Uterus (tissue), 4 donors: ENCODE data around the gene IL23A. TPM values are rescaled to one million over a fixed set of nuclear protein-coding genes. Genes with fewer than 3 reads are reported as not detected.

ENCODE experiments used
- DNase-seq, 2 donors: peaks; one replicate each; pipeline ENCODE4 v3.0.0-alpha.2; 2019 to 2020
- H3K27ac ChIP-seq, 2 donors: fragments of 200-600 bp; sonication (generic); 1 replicate in 1 of 2; 2 replicates in 1 of 2; pipeline ENCODE4 v1.5.1; 2016 to 2018
- H3K27me3 ChIP-seq, 2 donors: fragments of 200-600 bp; sonication (generic); one replicate each; pipeline ENCODE4 v1.5.1; 2018 to 2019; ENCODE audit warnings: control low read depth in 1 of 2
- H3K36me3 ChIP-seq, 2 donors: fragments of 200-600 bp; sonication (generic); one replicate each; pipeline ENCODE4 v1.5.1; 2019; ENCODE audit warnings: control low read depth in 1 of 2
- H3K4me1 ChIP-seq, 2 donors: fragments of 200-600 bp; sonication (generic); one replicate each; pipeline ENCODE4 v1.5.1; 2018 to 2019; ENCODE audit warnings: control low read depth in 1 of 2
- H3K4me3 ChIP-seq, 2 donors: fragments of 200-600 bp; sonication (generic); 1 replicate in 1 of 2; 2 replicates in 1 of 2; pipeline ENCODE4 v1.5.1; 2018 to 2019; ENCODE audit warnings: mild to moderate bottlenecking in 1 of 2
- H3K9me3 ChIP-seq, 2 donors: fragments of 200-600 bp; sonication (generic); one replicate each; pipeline ENCODE4 v1.5.1; 2019; ENCODE audit warnings: control low read depth in 1 of 2
- CTCF ChIP-seq, 4 experiments: fragments of 200-600 bp in 2 of 4; fragments of 450-650 bp in 2 of 4; sonication (generic) in 2 of 4; IDR thresholded peaks; one replicate each; pipeline ENCODE4 v1.5.1; 2016 to 2019; ENCODE audit warnings: antibody characterized with exemption in 4 of 4, mild to moderate bottlenecking in 2 of 4, moderate library complexity in 1 of 4
- POLR2A ChIP-seq, 2 donors: fragments of 450-650 bp; IDR thresholded peaks; one replicate each; pipeline ENCODE4 v1.6.1; 2016; ENCODE audit warnings: antibody characterized with exemption in 2 of 2, mild to moderate bottlenecking in 1 of 2, moderate library complexity in 1 of 2
- intact Hi-C: fragments of 100-400 bp; cut with DNase I; formaldehyde crosslinking; loops from one replicate; pipeline ENCODE4 v1.15.1; 2023; ENCODE audit warnings: low total_unique reads
- small RNA-seq: library from RNA; depleted of rRNA; stranded (forward); fragments of <200 nt; gene quantifications from one replicate; pipeline ENCODE3, GENCODE V24; 2016
- total RNA-seq, 4 donors: library from RNA; depleted of rRNA in 3 of 4; stranded (reverse); fragments of >200 nt in 3 of 4; gene quantifications; one replicate each; pipeline versions ENCODE4 v1.1.0 to v1.2.4, GENCODE V29; 2014 to 2023
- donor health status: DM: yes; HTN: yes; CAD: no.

Gene IL23A
- total RNA-seq, 4 donors from 2014 or later = 0.97 TPM; not detected in 3

- TF ChIP-seq CTCF (IDR thresholded peaks at IDR 0.05) (no peak), POLR2A (IDR thresholded peaks at IDR 0.05) (no peak)
- Histone ChIP-seq H3K27ac (no peak overlapping the region), H3K27me3 (no peaks in the 10 kb centered on the region), H3K4me3 (no peak overlapping the region), H3K36me3 (no peaks in the 10 kb centered on the region), H3K4me1 (no peaks in the 10 kb centered on the region), H3K9me3 (no peaks in the 10 kb centered on the region)
- DNase-seq = no peak
- intact Hi-C loops = no loop called here
Observed at GRCh38 chr12:56382611-56383010, 43.9 kb downstream of the IL23A start.

GRCh38 chr12:56385873-56386272, 47.2 kb downstream of the IL23A start:
- no peak overlapping the region for H3K27ac ChIP-seq
- no peak for DNase-seq
- no peaks in the 10 kb centered on the region for H3K4me1 ChIP-seq
- intact Hi-C loops = no loop called here
- H3K9me3 ChIP-seq = no peaks in the 10 kb centered on the region
- no peaks in the 10 kb centered on the region for H3K36me3 ChIP-seq
- TF ChIP-seq CTCF (IDR thresholded peaks at IDR 0.05) (no peak), POLR2A (IDR thresholded peaks at IDR 0.05) (no peak)
- H3K4me3 ChIP-seq = no peak overlapping the region
- H3K27me3 ChIP-seq = no peaks in the 10 kb centered on the region

GRCh38 chr12:56387152-56387736, 48.6 kb downstream of the IL23A start:
- no peak for TF ChIP-seq POLR2A (IDR thresholded peaks at IDR 0.05)
- TF ChIP-seq CTCF (IDR thresholded peaks at IDR 0.05) = no peak
- intact Hi-C loops = no loop called here
- no peak overlapping the region for H3K27ac ChIP-seq

GRCh38 chr12:56389412-56389811, 50.7 kb downstream of the IL23A start:
- no peak overlapping the region for H3K27ac ChIP-seq
- H3K9me3 ChIP-seq = no peaks in the 10 kb centered on the region
- no peaks in the 10 kb centered on the region for H3K36me3 ChIP-seq
- H3K4me3 ChIP-seq = no peak overlapping the region
- H3K27me3 ChIP-seq = no peaks in the 10 kb centered on the region
- intact Hi-C loops = no loop called here
- no peaks in the 10 kb centered on the region for H3K4me1 ChIP-seq
- TF ChIP-seq POLR2A (IDR thresholded peaks at IDR 0.05) (no peak), CTCF (IDR thresholded peaks at IDR 0.05) (no peak)
- DNase-seq = no peak

More at GRCh38 chr12:56387152-56387736, 48.6 kb downstream of the IL23A start:
- Histone ChIP-seq H3K4me3 (no peak overlapping the region), H3K4me1 (no peaks in the 10 kb centered on the region), H3K27me3 (no peaks in the 10 kb centered on the region), H3K9me3 (no peaks in the 10 kb centered on the region), H3K36me3 (no peaks in the 10 kb centered on the region)
- no peak for DNase-seq

Small RNAs within 50 kb of the gene (small RNA-seq; reads per million reads assigned to genes)
- gene RNU7-40P = not detected

Other genes with a start within 250 kb of the IL23A start
- 100 to 1,000 TPM in 1 of 4 donors, 10 to 100 TPM in 3; 64.4 to 120 (median 81.0) TPM for gene PA2G4, start 234.3 kb upstream of the IL23A start, total RNA-seq
- 1,000 to 10,000 TPM; 1,022 to 4,789 (median 2,600) TPM for gene RPL41, start 222.3 kb upstream of the IL23A start, total RNA-seq
- 1 to 10 TPM; 1.3 to 9.8 (median 4.2) TPM for gene ZC3H10, start 220.6 kb upstream of the IL23A start, total RNA-seq
- 100 to 1,000 TPM in 3 of 4 donors, 10 to 100 TPM in 1; 98.4 to 203 (median 134) TPM for gene ESYT1, start 210.6 kb upstream of the IL23A start, total RNA-seq
- 10 to 100 TPM in 3 of 4 donors, 1 to 10 TPM in 1; 6.7 to 57.5 (median 27.0) TPM for gene MYL6B, start 186.3 kb upstream of the IL23A start, total RNA-seq
- 1,000 to 10,000 TPM; 1,103 to 4,858 (median 2,577) TPM for gene MYL6, start 180.5 kb upstream of the IL23A start, total RNA-seq
- gene SMARCC2, start 149.4 kb upstream of the IL23A start, total RNA-seq = 100 to 1,000 TPM in 1 of 4 donors, 10 to 100 TPM in 3; 63.2 to 214 (median 81.0) TPM
- 10 to 100 TPM; 40.3 to 84.8 (median 58.0) TPM for gene RNF41, start 117.0 kb upstream of the IL23A start, total RNA-seq
- 10 to 100 TPM in 2 of 4 donors, 1 to 10 TPM in 2; 5.0 to 28.4 (median 12.2) TPM for gene NABP2, start 114.5 kb upstream of the IL23A start, total RNA-seq
- gene SLC39A5, start 108.8 kb upstream of the IL23A start, total RNA-seq = 1 to 10 TPM in 1 of 4 donors, under 1 TPM in 2, not detected in 1; 0.29 to 1.8 (median 0.52) TPM
- gene ANKRD52, start 80.5 kb upstream of the IL23A start, total RNA-seq = 10 to 100 TPM in 2 of 4 donors, 1 to 10 TPM in 1, under 1 TPM in 1; 0.88 to 35.4 (median 15.5) TPM
- gene COQ10A, start 71.9 kb upstream of the IL23A start, total RNA-seq = 10 to 100 TPM in 3 of 4 donors, 1 to 10 TPM in 1; 2.1 to 28.9 (median 15.2) TPM
- 100 to 1,000 TPM in 1 of 4 donors, 10 to 100 TPM in 3; 40.0 to 157 (median 72.8) TPM for gene CS, start 38.6 kb upstream of the IL23A start, total RNA-seq
- gene CNPY2, start 22.9 kb upstream of the IL23A start, total RNA-seq = 10 to 100 TPM; 33.5 to 83.5 (median 67.3) TPM
- 100 to 1,000 TPM in 1 of 4 donors, 10 to 100 TPM in 3; 33.2 to 104 (median 50.6) TPM for gene PAN2, start 4.9 kb upstream of the IL23A start, total RNA-seq
- 100 to 1,000 TPM in 2 of 4 donors, 10 to 100 TPM in 2; 63.2 to 173 (median 122) TPM for gene STAT2, start 21.2 kb downstream of the IL23A start, total RNA-seq
- not detected for gene APOF, start 24.0 kb downstream of the IL23A start, total RNA-seq
- gene TIMELESS, start 110.5 kb downstream of the IL23A start, total RNA-seq = 10 to 100 TPM in 1 of 4 donors, 1 to 10 TPM in 3; 2.1 to 19.4 (median 5.6) TPM
- gene MIP, start 115.8 kb downstream of the IL23A start, total RNA-seq = not detected
- gene SPRYD4, start 129.7 kb downstream of the IL23A start, total RNA-seq = 1 to 10 TPM; 2.4 to 4.4 (median 3.0) TPM
- 1 to 10 TPM in 2 of 4 donors, under 1 TPM in 1, not detected in 1; 0.29 to 5.9 (median 1.1) TPM for gene GLS2, start 149.3 kb downstream of the IL23A start, total RNA-seq
- 100 to 1,000 TPM in 1 of 4 donors, 10 to 100 TPM in 3; 28.6 to 107 (median 33.0) TPM for gene RBMS2, start 182.9 kb downstream of the IL23A start, total RNA-seq